ENCODE results near the gene OVCH1.

DNA sequence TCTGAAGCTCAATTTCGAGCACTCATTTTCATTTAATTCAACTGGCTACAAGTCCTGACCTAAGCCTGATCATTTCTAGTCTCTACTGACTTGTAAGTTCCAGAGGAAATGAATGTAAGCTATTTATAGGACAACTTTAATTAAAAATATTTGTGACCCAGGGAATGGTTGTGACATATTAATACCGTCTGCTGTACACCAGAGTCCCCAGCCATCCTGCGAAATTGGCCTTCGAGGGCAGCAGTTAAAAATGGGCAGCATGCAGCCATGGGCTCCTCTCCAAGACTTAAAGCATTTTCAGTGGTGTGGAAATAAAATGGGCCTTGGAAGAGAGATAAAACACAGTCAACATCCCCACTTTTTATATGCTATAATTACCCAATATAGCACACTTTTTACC, 30.7 kb upstream of the OVCH1 start:
- TF ChIP-seq, protein P1, sequence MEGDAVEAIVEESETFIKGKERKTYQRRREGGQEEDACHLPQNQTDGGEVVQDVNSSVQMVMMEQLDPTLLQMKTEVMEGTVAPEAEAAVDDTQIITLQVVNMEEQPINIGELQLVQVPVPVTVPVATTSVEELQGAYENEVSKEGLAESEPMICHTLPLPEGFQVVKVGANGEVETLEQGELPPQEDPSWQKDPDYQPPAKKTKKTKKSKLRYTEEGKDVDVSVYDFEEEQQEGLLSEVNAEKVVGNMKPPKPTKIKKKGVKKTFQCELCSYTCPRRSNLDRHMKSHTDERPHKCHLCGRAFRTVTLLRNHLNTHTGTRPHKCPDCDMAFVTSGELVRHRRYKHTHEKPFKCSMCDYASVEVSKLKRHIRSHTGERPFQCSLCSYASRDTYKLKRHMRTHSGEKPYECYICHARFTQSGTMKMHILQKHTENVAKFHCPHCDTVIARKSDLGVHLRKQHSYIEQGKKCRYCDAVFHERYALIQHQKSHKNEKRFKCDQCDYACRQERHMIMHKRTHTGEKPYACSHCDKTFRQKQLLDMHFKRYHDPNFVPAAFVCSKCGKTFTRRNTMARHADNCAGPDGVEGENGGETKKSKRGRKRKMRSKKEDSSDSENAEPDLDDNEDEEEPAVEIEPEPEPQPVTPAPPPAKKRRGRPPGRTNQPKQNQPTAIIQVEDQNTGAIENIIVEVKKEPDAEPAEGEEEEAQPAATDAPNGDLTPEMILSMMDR (IDR thresholded peaks at IDR 0.05), result no peak
- TF ChIP-seq POLR2A (IDR thresholded peaks at IDR 0.05), result no peak

Measured in adrenal gland (tissue), 5 donors.